Caco-2 (cell line): ENCODE results near the gene GRID2IP. TPM values are rescaled to one million over a fixed set of nuclear protein-coding genes. Genes with fewer than 3 reads are reported as not detected.
A peak's percentile ranks its signal among the peaks of the same experiment; 100 is the strongest.

ENCODE experiments used
- BruUV-seq: library from RNA; stranded (reverse); fragments of 400-500 nt; replicated peaks from 2 replicates; lab custom pipeline; 2021; lab: Mats Ljungman, UMichigan
- CTCF ChIA-PET: fragments of 300-600 bp; sonication (Branson Sonifier 250); formaldehyde crosslinking; loops from one replicate; lab custom pipeline; 2022; ENCODE audit warnings: antibody characterized with exemption; lab: Charles Lee
- POLR2A ChIA-PET: fragments of 300-600 bp; sonication (Branson Sonifier 250); formaldehyde crosslinking; loops from one replicate; lab custom pipeline; 2022; ENCODE audit warnings: antibody characterized with exemption; lab: Charles Lee
- DNase-seq, 2 experiments: peaks; one replicate each; pipeline versions ENCODE4 v3.0.0 to v3.0.0-alpha.2; 2020 to 2022
- H3K27me3 ChIP-seq: replicated peaks from 2 replicates; pipeline ENCODE4 v1.6.0; 2011; ENCODE audit warnings: low read length; ENCODE audit not compliant: control insufficient read depth, insufficient read depth
- H3K36me3 ChIP-seq: 2 replicates; pipeline ENCODE4 v1.5.1; 2011; ENCODE audit warnings: low read length; ENCODE audit not compliant: control insufficient read depth, insufficient read depth
- H3K4me1 ChIP-seq: fragments of 250-450 bp; sonication (Bioruptor Pico); 2 replicates; pipeline ENCODE4 v1.5.1; 2020; ENCODE audit warnings: mild to moderate bottlenecking
- H3K4me3 ChIP-seq: 2 replicates; pipeline ENCODE4 v1.5.1; 2011; ENCODE audit warnings: low read depth, mild to moderate bottlenecking, control low read depth, low read length
- H3K9me3 ChIP-seq: fragments of 250-450 bp; sonication (Bioruptor Pico); 2 replicates; pipeline ENCODE4 v1.5.1; 2020; ENCODE audit warnings: mild to moderate bottlenecking, moderate library complexity
- H3K27ac Mint-ChIP-seq: one replicate; pipeline ENCODE4 v1.8.0; 2022; ENCODE audit warnings: mixed read lengths; ENCODE audit not compliant: unreplicated experiment
- H3K27me3 Mint-ChIP-seq: one replicate; pipeline ENCODE4 v1.8.0; 2022; ENCODE audit warnings: mixed read lengths; ENCODE audit not compliant: insufficient read depth, unreplicated experiment
- H3K36me3 Mint-ChIP-seq: one replicate; pipeline ENCODE4 v1.8.0; 2022; ENCODE audit warnings: mild to moderate bottlenecking, mixed read lengths; ENCODE audit not compliant: insufficient read depth, unreplicated experiment
- H3K4me1 Mint-ChIP-seq: one replicate; pipeline ENCODE4 v1.8.0; 2022; ENCODE audit warnings: low read depth, mixed read lengths; ENCODE audit not compliant: unreplicated experiment
- H3K4me3 Mint-ChIP-seq: one replicate; pipeline ENCODE4 v1.8.0; 2022; ENCODE audit warnings: mild to moderate bottlenecking, moderate library complexity, mixed read lengths; ENCODE audit not compliant: unreplicated experiment
- H3K9me3 Mint-ChIP-seq: one replicate; pipeline ENCODE4 v1.8.0; 2022; ENCODE audit warnings: mixed read lengths; ENCODE audit not compliant: unreplicated experiment
- CTCF ChIP-seq, 2 experiments: fragments of 200-600 bp in 1 of 2; IDR thresholded peaks; 1 replicate in 1 of 2; 2 replicates in 1 of 2; pipeline versions ENCODE4 v1.5.1 to v1.8.0; 2011 to 2022; ENCODE audit warnings: antibody characterized with exemption in 1 of 2, control low read depth in 1 of 2, inconsistent platforms in 1 of 2, low read depth in 1 of 2, low read length in 1 of 2, mild to moderate bottlenecking in 1 of 2, moderate library complexity in 1 of 2; ENCODE audit not compliant: insufficient read depth in 1 of 2, severe bottlenecking in 1 of 2, unreplicated experiment in 1 of 2
- intact Hi-C: fragments of 100-400 bp; cut with micrococcal nuclease; formaldehyde crosslinking; loops from one replicate; pipeline ENCODE4 v1.10.0; 2022; ENCODE audit not compliant: unreplicated experiment
- total RNA-seq: library from RNA; stranded (reverse); gene quantifications from 2 replicates; pipeline ENCODE4 v1.2.3, GENCODE V29; 2022

Gene GRID2IP
- total RNA-seq, 1 experiment from 2014 or later, result 0.95 TPM

- DNase-seq, result peak in 1 of 2 experiments; percentile 22
- H3K27ac Mint-ChIP-seq, result peak overlapping the region; percentile 96
- no peaks in the 10 kb centered on the region for H3K27me3 Mint-ChIP-seq
- POLR2A ChIA-PET, result interaction anchor here (0.7 kb wide), 1 partner anchor 1686 kb away, joined by 3 read pairs; no protein-coding TSS in a partner anchor
- intact Hi-C loops, result loop anchor here (5.0 kb wide), 1 partner anchor 59 kb away; no protein-coding TSS in a partner anchor
- H3K4me3 Mint-ChIP-seq, result peak overlapping the region; percentile 92
- H3K9me3 Mint-ChIP-seq, result no peaks in the 10 kb centered on the region
- TSS peak; percentile 82 for BruUV-seq
- Histone ChIP-seq H3K4me3 (peak overlapping the region; percentile 58), H3K27me3 (no peaks in the 10 kb centered on the region), H3K9me3 (no peaks in the 10 kb centered on the region), H3K36me3 (no peaks in the 10 kb centered on the region; the same call in 1 of the 2 replicates), H3K4me1 (peaks cover 12% of the 10 kb centered on the region)
- H3K36me3 Mint-ChIP-seq, result peaks cover 30% of the 10 kb centered on the region
- peaks cover 16% of the 10 kb centered on the region for H3K4me1 Mint-ChIP-seq
- CTCF ChIA-PET, result no interaction called here
- TF ChIP-seq CTCF (IDR thresholded peaks at IDR 0.05; ENCODE audit: insufficient read depth in 1 of 2, low read depth in 1 of 2, low read length in 1 of 2, severe bottlenecking in 1 of 2, unreplicated experiment in 1 of 2), result no peak
Observed at GRCh38 chr7:6576024-6576866, 25.0 kb upstream of the GRID2IP start.

DNA sequence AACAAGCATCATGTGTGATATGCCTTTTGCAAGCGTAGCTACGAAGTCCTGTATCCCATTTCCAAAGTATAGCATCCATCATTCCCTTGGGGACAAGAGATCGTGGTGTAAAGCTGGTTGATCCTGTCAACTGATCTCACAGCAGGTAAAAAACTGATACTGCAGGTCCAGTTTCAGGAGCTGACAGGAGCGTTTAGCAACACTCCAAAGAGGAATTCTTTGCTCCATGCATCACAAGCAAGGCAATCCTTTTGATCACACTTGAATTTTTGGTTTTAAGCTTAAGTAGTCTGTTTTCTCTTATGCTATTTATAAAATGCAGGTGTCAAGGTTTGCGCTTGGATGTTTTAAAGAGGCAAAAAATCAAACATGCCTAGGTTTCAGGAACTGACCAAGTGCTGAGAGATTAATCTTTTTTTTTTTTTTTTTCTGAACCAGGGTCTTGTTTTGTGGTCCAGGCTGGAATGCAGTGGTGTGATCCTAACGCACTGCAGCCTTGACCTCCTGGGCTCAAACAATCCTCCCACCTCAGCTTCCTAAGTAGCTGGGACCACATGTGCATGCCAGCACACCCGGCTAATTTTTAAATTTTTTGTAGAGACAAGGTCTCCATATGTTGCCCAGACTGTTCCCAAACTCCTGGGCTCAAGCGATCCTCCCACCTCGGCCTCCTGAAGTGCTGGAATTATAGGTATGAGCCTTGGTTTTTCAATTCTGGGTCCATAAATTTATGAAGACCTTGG lies 24.2 kb upstream of the GRID2IP start:
- H3K36me3 Mint-ChIP-seq, result peaks cover 22% of the 10 kb centered on the region
- no peaks in the 10 kb centered on the region for H3K27me3 ChIP-seq
- no peaks in the 10 kb centered on the region for H3K9me3 ChIP-seq
- CTCF ChIA-PET, result interaction anchor here (1.1 kb wide), 1 partner anchor 16 kb away, joined by 8 read pairs; no protein-coding TSS in a partner anchor
- H3K9me3 Mint-ChIP-seq, result no peaks in the 10 kb centered on the region
- no TSS peak for BruUV-seq
- peak overlapping the region; percentile 92 for H3K4me3 Mint-ChIP-seq
- no peaks in the 10 kb centered on the region for H3K27me3 Mint-ChIP-seq
- H3K27ac Mint-ChIP-seq, result no peak overlapping the region
- peaks cover 16% of the 10 kb centered on the region for H3K4me1 Mint-ChIP-seq
- POLR2A ChIA-PET, result no interaction called here
- no peak overlapping the region for H3K4me3 ChIP-seq
- intact Hi-C loops, result loop anchor here (5.0 kb wide), 1 partner anchor 58 kb away; no protein-coding TSS in a partner anchor
- DNase-seq, result no peak
- H3K4me1 ChIP-seq, result peaks cover 12% of the 10 kb centered on the region
- H3K36me3 ChIP-seq, result no peaks in the 10 kb centered on the region; the same call in 1 of the 2 replicates
- no peak for TF ChIP-seq CTCF (IDR thresholded peaks at IDR 0.05; ENCODE audit: insufficient read depth in 1 of 2, low read depth in 1 of 2, low read length in 1 of 2, severe bottlenecking in 1 of 2, unreplicated experiment in 1 of 2)

DNA sequence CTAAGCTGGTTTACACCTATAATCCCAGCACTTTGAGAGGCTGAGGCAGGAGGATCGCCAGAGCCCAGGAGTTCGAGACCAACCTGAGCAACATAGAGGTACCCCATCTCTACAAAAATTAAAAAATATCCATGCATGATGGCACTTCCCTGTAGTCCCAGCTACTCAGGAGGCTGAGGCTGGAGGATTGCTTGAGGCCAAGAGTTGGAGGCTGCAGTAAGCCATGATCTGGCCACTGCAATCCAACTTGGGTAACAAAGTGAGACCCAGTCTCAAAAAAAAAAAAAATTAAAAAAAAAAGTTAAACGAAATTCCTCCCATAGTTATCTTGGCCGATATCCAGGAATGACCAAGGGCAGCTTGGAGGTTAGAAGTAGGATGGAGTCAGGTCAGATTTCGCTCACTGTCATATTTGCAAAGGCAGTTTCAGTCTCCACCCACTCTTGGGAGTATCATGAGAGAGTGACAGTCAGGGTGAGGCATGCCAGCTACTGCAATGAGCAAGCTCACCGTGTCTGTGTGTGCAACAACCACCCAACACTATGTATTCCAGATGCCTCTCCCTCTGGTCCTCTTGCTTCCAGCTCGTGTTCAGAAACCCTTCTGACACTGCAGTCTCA lies 20.0 kb upstream of the GRID2IP start:
- H3K27me3 ChIP-seq, result no peaks in the 10 kb centered on the region
- CTCF ChIA-PET, result no interaction called here
- no peaks in the 10 kb centered on the region for H3K9me3 ChIP-seq
- no peaks in the 10 kb centered on the region for H3K4me1 ChIP-seq
- H3K4me3 ChIP-seq, result no peak overlapping the region
- no peaks in the 10 kb centered on the region for H3K9me3 Mint-ChIP-seq
- intact Hi-C loops, result no loop called here
- no TSS peak for BruUV-seq
- H3K27ac Mint-ChIP-seq, result no peak overlapping the region
- no peak overlapping the region for H3K4me3 Mint-ChIP-seq
- POLR2A ChIA-PET, result interaction anchor here (0.7 kb wide), 1 partner anchor 420 kb away, joined by 3 read pairs; no protein-coding TSS in a partner anchor
- H3K4me1 Mint-ChIP-seq, result peaks cover 7% of the 10 kb centered on the region
- no peak for TF ChIP-seq CTCF (IDR thresholded peaks at IDR 0.05; ENCODE audit: insufficient read depth in 1 of 2, low read depth in 1 of 2, low read length in 1 of 2, severe bottlenecking in 1 of 2, unreplicated experiment in 1 of 2)
- no peaks in the 10 kb centered on the region for H3K36me3 Mint-ChIP-seq
- no peak for DNase-seq
- no peaks in the 10 kb centered on the region for H3K27me3 Mint-ChIP-seq
- no peaks in the 10 kb centered on the region for H3K36me3 ChIP-seq
